Right lobe of liver (tissue), 6 donors: Measurements from ENCODE around the gene NCOA5. TPM values are rescaled to one million over a fixed set of nuclear protein-coding genes. Genes with fewer than 3 reads are reported as not detected.

Experiments used
- ATAC-seq, 4 donors: fragments of 200-7000 bp; cut with Tn5 transposase; one replicate each; pipeline ENCODE4 v1.9.1; 2020; ENCODE audit warnings: mild to moderate bottlenecking in 4 of 4, moderate library complexity in 4 of 4
- DNase-seq, 3 donors: peaks; one replicate each; pipeline ENCODE4 v3.0.0-alpha.2; 2020
- H3K27ac ChIP-seq, 3 donors: fragments of 200-600 bp; one replicate each; pipeline ENCODE4 v1.8.0; 2022
- H3K27me3 ChIP-seq, 2 donors: fragments of 200-600 bp; one replicate each; pipeline ENCODE4 v1.8.0; 2022
- H3K36me3 ChIP-seq, 4 donors: fragments of 200-600 bp; sonication (generic) in 1 of 4; one replicate each; pipeline versions ENCODE4 v1.5.1 to v1.8.0; 2017 to 2022; ENCODE audit warnings: control low read depth in 1 of 4
- H3K4me1 ChIP-seq, 4 donors: fragments of 200-600 bp; sonication (generic) in 1 of 4; one replicate each; pipeline versions ENCODE4 v1.5.1 to v1.8.0; 2017 to 2022; ENCODE audit warnings: control low read depth in 1 of 4
- H3K4me3 ChIP-seq, 3 donors: fragments of 200-600 bp; one replicate each; pipeline ENCODE4 v1.8.0; 2022
- H3K9me3 ChIP-seq, 4 donors: fragments of 200-600 bp; sonication (generic) in 1 of 4; one replicate each; pipeline versions ENCODE4 v1.5.1 to v1.8.0; 2017 to 2022; ENCODE audit warnings: control low read depth in 1 of 4
- POLR2A ChIP-seq: fragments of 450-650 bp; IDR thresholded peaks from one replicate; pipeline ENCODE4 v1.6.1; 2017; ENCODE audit warnings: antibody characterized with exemption, mild to moderate bottlenecking
- WGBS: methylation state at CpG from one replicate; pipeline ENCODE4 v1.1.6; 2018; ENCODE audit warnings: low coverage, low lambda C conversion rate; ENCODE audit not compliant: insufficient coverage; ENCODE audit errors: missing lambda C conversion rate; 5-methylcytosine and 5-hydroxymethylcytosine counted together
- intact Hi-C, 2 donors: fragments of 100-400 bp; cut with DNase I; formaldehyde crosslinking; loops; one replicate each; pipeline versions ENCODE4 v1.11.2 to v1.14.1; 2022
- total RNA-seq, 6 experiments: library from RNA; depleted of rRNA in 2 of 6; stranded (reverse); fragments of >200 nt in 2 of 6; fragmentation: NEBNext Ultra II Directional in 3 of 6; extraction: Animal tissue kit (Norgen Biotek cat#: 25700) in 3 of 6; gene quantifications; one replicate each; pipeline versions ENCODE4 v1.1.0 to v1.2.4, GENCODE V29; 2016 to 2023
- TF ChIP-seq, protein P1 (sequence below), 4 donors: fragments of 200-600 bp in 3 of 4; fragments of 450-650 bp in 1 of 4; IDR thresholded peaks; one replicate each; pipeline versions ENCODE4 v1.5.1 to v1.8.0; 2016 to 2022; ENCODE audit warnings: antibody characterized with exemption in 4 of 4, mild to moderate bottlenecking in 2 of 4
- donor health status: DM: no; HTN: yes; CAD: no.
- donor health status: DM: no; HTN: no; CAD: no.
- donor health status: DM: no; HTN: no; CAD: no.
- donor health status: DM: no; HTN: yes; CAD: no.
- donor health status: DM: no; HTN: yes; CAD: no.

NCOA5 gene
- total RNA-seq, 6 experiments from 2014 or later, result 5.1 to 10.4 (median 8.8) TPM

DNA sequence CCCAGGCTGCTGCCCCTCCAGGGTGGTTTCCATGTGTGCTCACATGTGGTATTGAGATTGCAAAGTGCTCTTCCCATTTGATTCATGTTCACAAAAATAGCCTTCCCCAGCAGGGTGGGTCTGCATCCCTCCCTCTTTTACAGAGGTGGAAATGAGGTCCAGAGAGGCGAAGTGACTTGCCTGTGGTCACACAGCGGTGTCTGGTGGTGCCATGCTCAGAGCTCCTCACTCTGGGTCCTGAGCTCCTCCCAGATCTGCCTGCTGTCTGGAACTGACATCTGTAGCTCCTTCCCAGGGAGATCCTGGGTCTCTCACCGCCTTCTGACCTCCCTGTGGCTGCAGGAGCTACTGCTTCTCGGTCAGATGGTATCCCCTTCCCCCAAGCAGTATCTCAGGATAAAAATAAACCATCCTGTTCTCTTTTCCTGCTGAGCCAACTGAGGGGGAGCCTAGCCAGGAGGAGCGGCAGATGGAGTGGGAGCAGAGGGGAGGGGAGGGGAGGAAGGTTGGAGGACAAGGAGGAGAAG, 40.3 kb upstream of the NCOA5 start:
- intact Hi-C loops, result loop anchor here in 1 of 2 donors (10.0 kb wide), 1 partner anchor 225 kb away; no protein-coding TSS in a partner anchor
- H3K4me3 ChIP-seq, result no peak overlapping the region
- no peak for TF ChIP-seq POLR2A
- TF ChIP-seq, protein P1, sequence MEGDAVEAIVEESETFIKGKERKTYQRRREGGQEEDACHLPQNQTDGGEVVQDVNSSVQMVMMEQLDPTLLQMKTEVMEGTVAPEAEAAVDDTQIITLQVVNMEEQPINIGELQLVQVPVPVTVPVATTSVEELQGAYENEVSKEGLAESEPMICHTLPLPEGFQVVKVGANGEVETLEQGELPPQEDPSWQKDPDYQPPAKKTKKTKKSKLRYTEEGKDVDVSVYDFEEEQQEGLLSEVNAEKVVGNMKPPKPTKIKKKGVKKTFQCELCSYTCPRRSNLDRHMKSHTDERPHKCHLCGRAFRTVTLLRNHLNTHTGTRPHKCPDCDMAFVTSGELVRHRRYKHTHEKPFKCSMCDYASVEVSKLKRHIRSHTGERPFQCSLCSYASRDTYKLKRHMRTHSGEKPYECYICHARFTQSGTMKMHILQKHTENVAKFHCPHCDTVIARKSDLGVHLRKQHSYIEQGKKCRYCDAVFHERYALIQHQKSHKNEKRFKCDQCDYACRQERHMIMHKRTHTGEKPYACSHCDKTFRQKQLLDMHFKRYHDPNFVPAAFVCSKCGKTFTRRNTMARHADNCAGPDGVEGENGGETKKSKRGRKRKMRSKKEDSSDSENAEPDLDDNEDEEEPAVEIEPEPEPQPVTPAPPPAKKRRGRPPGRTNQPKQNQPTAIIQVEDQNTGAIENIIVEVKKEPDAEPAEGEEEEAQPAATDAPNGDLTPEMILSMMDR (IDR thresholded peaks at IDR 0.05), result no peak
- H3K9me3 ChIP-seq, result no peaks in the 10 kb centered on the region
- WGBS, result 14% methylated on average over 4 of the region's 5 CpGs
- no peak overlapping the region for H3K27ac ChIP-seq
- H3K4me1 ChIP-seq, result no peaks in the 10 kb centered on the region
- no peaks in the 10 kb centered on the region for H3K36me3 ChIP-seq
- DNase-seq, result peak in 1 of 3 donors; percentile 13
- no peak for ATAC-seq
- H3K27me3 ChIP-seq, result no peaks in the 10 kb centered on the region

DNA sequence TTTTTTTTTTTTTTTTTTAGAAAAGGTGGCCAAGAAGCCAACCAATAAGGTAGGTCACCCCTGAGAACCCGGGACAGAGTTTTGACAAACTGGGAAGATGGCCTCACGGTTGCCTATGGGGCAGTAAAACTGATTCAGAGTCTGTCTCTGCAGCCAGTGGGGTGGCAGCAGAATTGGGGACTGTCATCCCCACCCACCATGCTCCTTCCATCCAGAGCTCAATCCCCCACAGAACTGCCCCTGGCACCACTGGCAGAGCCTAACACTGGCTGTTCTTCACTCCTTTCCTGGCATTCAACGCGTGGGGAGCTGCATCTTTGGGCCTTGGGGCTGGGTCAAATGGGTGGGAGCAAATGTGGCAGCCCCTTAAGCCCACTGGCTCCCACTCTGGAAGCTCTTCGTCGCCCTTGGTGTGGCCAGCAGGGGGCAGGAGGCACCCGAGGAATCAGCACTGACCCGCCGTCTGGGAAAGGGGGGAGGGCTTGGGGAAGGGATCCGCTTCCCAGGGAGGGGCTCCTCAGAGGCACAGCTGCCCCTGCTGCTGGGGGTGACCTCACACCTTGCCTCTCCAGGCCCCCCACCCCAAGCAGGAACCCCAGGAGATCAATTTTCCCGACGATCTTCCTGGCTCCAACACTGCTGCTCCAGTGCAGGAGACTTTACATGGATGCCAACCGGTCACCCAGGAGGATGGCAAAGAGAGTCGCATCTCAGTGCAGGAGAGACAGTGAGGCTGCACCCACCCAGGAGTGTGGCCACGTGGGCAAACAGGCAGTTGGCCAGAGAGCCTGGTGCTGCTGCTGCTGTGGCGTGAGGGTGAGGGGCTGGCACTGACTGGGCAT, 38.8 kb upstream of the NCOA5 start:
- H3K4me3 ChIP-seq, result no peak overlapping the region
- H3K36me3 ChIP-seq, result peaks cover 0 to 2% (median 0%) of the 10 kb centered on the region in 4 donors
- no peaks in the 10 kb centered on the region for H3K9me3 ChIP-seq
- ATAC-seq (peak; percentile 30 to 58 (median 38)), DNase-seq (peak in 1 of 3 donors; percentile 29)
- intact Hi-C loops, result no loop called here
- no peaks in the 10 kb centered on the region for H3K4me1 ChIP-seq
- WGBS, result 62% methylated on average over 3 of the region's 16 CpGs
- H3K27ac ChIP-seq, result no peak overlapping the region
- no peaks in the 10 kb centered on the region for H3K27me3 ChIP-seq
- TF ChIP-seq, protein P1 (IDR thresholded peaks at IDR 0.05), result peak; percentile 41 to 58 (median 46)
- no peak for TF ChIP-seq POLR2A

DNA sequence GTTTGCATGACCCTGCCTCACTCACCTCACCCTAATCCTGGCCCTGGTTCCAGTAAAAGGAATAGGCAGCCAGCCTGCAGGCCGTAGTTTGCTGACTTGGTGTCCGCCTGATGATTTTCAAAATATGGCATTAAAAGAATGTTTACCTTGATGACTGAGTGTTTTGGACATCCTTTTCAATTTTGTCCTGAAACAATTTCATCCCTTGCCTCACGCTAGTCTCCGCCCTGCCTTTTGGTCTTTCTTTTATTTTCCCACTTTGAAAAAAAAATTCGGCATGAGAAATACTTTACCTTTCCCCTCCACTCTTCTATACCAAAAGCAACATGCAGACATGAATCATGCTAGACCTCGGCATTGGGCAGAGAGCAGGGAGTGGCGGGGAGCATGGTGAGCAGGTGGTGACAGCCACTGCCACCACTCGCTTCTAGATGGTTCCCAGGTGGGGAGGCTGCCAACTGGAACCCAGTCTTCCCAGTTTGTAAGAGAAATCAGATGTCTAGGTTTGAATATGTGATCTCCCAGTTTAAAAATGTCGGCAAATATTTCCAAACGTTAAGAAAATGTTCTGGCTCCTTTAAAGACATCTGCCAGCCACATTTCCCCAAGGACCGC, 37.7 kb upstream of the NCOA5 start:
- no peaks in the 10 kb centered on the region for H3K27me3 ChIP-seq
- DNase-seq (no peak), ATAC-seq (no peak)
- TF ChIP-seq, protein P1 (IDR thresholded peaks at IDR 0.05), result no peak
- TF ChIP-seq POLR2A, result no peak
- 77% methylated on average over 11 of the region's 11 CpGs for WGBS
- no peak overlapping the region for H3K27ac ChIP-seq
- H3K4me3 ChIP-seq, result no peak overlapping the region
- intact Hi-C loops, result no loop called here
- H3K4me1 ChIP-seq, result no peaks in the 10 kb centered on the region
- H3K9me3 ChIP-seq, result no peaks in the 10 kb centered on the region
- H3K36me3 ChIP-seq, result peaks cover 0 to 9% (median 1%) of the 10 kb centered on the region in 4 donors

DNA sequence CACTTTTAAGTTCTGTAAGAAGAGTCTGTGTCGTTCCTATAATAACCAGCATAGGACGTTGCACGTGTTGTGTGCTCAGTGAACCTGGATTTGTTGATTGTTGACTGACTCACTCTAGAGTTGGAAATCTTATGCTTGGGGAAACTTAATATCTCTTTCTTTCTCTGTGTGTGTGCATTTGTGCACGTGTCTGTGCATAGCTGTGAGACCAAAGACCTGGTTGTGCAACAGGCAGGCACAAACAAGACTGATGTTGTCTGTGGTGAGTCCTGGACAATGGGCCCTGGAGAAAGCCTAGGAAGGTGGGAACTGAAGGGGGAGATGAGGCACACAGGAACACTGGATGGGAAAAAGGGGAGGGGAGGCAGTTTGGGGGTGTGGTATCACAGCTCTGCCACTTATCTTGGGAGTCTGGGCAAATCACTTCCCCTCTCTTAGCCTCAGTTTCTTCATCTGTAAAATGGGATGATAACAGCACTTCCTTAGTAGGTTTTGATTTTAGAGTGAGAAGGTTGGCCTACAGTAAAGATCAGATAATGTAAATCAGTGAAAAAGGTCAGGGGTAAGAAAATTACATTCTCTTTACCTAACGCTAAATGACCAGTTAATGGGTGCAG, 36.8 kb upstream of the NCOA5 start:
- Histone ChIP-seq H3K36me3 (peaks cover 0 to 14% (median 1%) of the 10 kb centered on the region in 4 donors), H3K27ac (no peak overlapping the region), H3K4me1 (peaks cover 0 to 3% (median under 1%) of the 10 kb centered on the region in 4 donors), H3K9me3 (no peaks in the 10 kb centered on the region), H3K4me3 (no peak overlapping the region), H3K27me3 (no peaks in the 10 kb centered on the region)
- 61% methylated on average over 5 of the region's 5 CpGs for WGBS
- intact Hi-C loops, result no loop called here
- ATAC-seq, result no peak
- DNase-seq, result no peak
- TF ChIP-seq, protein P1 (IDR thresholded peaks at IDR 0.05), result no peak
- no peak for TF ChIP-seq POLR2A
